Lung (tissue), 12 donors: Measurements from ENCODE around the gene EN1. TPM values are rescaled to one million over a fixed set of nuclear protein-coding genes. Genes with fewer than 3 reads are reported as not detected.

Experiments used
- ATAC-seq: fragments of 200-7000 bp; cut with Tn5 transposase; one replicate; pipeline ENCODE4 v1.9.1; 2020; ENCODE audit warnings: moderate number of reproducible peaks; ENCODE audit not compliant: insufficient read depth, low FRiP score
- DNase-seq, 3 donors: peaks; one replicate each; pipeline ENCODE4 v3.0.0-alpha.2; 2013 to 2017
- H3K27ac ChIP-seq, 2 donors: one replicate each; pipeline ENCODE4 v1.5.1; 2013; ENCODE audit warnings: mild to moderate bottlenecking in 2 of 2, moderate library complexity in 2 of 2, control low read depth in 1 of 2, inconsistent platforms in 1 of 2, low read depth in 1 of 2, low read length in 1 of 2
- H3K27me3 ChIP-seq, 3 donors: one replicate each; pipeline ENCODE4 v1.5.1; 2013; ENCODE audit warnings: low read length in 2 of 3; ENCODE audit not compliant: control insufficient read depth in 3 of 3, insufficient read depth in 3 of 3
- H3K36me3 ChIP-seq, 4 donors: one replicate each; pipeline ENCODE4 v1.5.1; 2013; ENCODE audit warnings: low read length in 4 of 4, mild to moderate bottlenecking in 1 of 4, moderate library complexity in 1 of 4; ENCODE audit not compliant: control insufficient read depth in 4 of 4, insufficient read depth in 4 of 4
- H3K4me1 ChIP-seq, 5 donors: one replicate each; pipeline ENCODE4 v1.5.1; 2013; ENCODE audit warnings: low read length in 5 of 5, mild to moderate bottlenecking in 2 of 5, moderate library complexity in 1 of 5; ENCODE audit not compliant: control insufficient read depth in 5 of 5, insufficient read depth in 5 of 5
- H3K4me3 ChIP-seq: one replicate; pipeline ENCODE4 v1.5.1; 2013; ENCODE audit warnings: mild to moderate bottlenecking, control low read depth, moderate library complexity
- H3K9ac ChIP-seq, 2 donors: one replicate each; pipeline ENCODE4 v1.5.1; 2013; ENCODE audit warnings: low read length in 2 of 2, control low read depth in 1 of 2; ENCODE audit not compliant: insufficient read depth in 1 of 2
- H3K9me3 ChIP-seq, 4 donors: one replicate each; pipeline ENCODE4 v1.5.1; 2013; ENCODE audit warnings: low read length in 3 of 4, mild to moderate bottlenecking in 1 of 4, moderate library complexity in 1 of 4; ENCODE audit not compliant: control insufficient read depth in 4 of 4, insufficient read depth in 3 of 4
- WGBS, 2 donors: extraction: QIAGEN DNeasy Blood & Tissue Kit; methylation state at CpG; one replicate each; pipeline ENCODE4 v1.1.7; 2013; 5-methylcytosine and 5-hydroxymethylcytosine counted together
- polyA plus RNA-seq, 2 donors: library from polyadenylated mRNA; stranded (reverse); fragments of 200-250 nt; gene quantifications; one replicate each; pipeline ENCODE4 v1.2.1, GENCODE V29; 2013
- total RNA-seq, 2 donors: library from RNA; depleted of rRNA in 1 of 2; stranded (reverse); fragments of >200 nt in 1 of 2; gene quantifications; one replicate each; pipeline ENCODE4 v1.2.1, GENCODE V29; 2014 to 2021
- TF ChIP-seq, protein P1 (sequence below): IDR thresholded peaks from 2 replicates; pipeline ENCODE4 v1.5.1; 2012; ENCODE audit warnings: mild to moderate bottlenecking; ENCODE audit errors: control extremely low read depth, extremely low read depth
- donor health status: control.
- donor health status: control.
- donor health status: Bipolar disorder and iron deficiency.
- donor health status: healthy.
- donor health status: DM: yes; HTN: yes; CAD: no.

The EN1 gene
- total and polyA plus RNA-seq, 4 donors: not detected

DNA sequence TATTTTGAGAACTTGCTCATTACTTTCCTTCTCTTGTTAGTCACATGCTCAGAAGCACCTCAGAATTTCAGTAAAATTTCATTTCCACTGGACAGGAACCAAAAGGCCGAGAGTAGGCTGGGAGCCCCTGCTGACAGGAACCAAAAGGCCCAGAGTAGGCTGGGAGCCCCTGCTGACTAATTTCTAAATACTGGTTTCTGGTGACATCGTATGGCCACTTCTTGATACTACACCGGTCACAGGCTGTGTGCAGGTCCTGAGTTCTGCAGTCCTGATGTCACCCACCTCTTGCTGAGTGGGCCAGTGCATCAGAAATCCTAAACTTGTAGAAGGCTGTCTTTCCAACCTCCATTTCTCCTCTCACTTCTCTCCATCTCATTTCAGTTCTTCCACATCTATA, 17.7 kb upstream of the EN1 start:
- TF ChIP-seq, protein P1, sequence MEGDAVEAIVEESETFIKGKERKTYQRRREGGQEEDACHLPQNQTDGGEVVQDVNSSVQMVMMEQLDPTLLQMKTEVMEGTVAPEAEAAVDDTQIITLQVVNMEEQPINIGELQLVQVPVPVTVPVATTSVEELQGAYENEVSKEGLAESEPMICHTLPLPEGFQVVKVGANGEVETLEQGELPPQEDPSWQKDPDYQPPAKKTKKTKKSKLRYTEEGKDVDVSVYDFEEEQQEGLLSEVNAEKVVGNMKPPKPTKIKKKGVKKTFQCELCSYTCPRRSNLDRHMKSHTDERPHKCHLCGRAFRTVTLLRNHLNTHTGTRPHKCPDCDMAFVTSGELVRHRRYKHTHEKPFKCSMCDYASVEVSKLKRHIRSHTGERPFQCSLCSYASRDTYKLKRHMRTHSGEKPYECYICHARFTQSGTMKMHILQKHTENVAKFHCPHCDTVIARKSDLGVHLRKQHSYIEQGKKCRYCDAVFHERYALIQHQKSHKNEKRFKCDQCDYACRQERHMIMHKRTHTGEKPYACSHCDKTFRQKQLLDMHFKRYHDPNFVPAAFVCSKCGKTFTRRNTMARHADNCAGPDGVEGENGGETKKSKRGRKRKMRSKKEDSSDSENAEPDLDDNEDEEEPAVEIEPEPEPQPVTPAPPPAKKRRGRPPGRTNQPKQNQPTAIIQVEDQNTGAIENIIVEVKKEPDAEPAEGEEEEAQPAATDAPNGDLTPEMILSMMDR: peak; percentile 20
- DNase-seq: peak in 2 of 3 donors; percentile 57 to 66
- Histone ChIP-seq H3K9ac (no peak overlapping the region), H3K27ac (no peak overlapping the region), H3K4me1 (no peaks in the 10 kb centered on the region), H3K4me3 (no peak overlapping the region), H3K27me3 (peaks cover 0 to 42% (median 27%) of the 10 kb centered on the region in 3 donors), H3K9me3 (peaks cover 0 to 2% (median 0%) of the 10 kb centered on the region in 4 donors), H3K36me3 (no peaks in the 10 kb centered on the region)
- ATAC-seq: no peak
- 0 to 6% methylated on average over 3 of the region's 3 CpGs for WGBS, 2 donors

DNA sequence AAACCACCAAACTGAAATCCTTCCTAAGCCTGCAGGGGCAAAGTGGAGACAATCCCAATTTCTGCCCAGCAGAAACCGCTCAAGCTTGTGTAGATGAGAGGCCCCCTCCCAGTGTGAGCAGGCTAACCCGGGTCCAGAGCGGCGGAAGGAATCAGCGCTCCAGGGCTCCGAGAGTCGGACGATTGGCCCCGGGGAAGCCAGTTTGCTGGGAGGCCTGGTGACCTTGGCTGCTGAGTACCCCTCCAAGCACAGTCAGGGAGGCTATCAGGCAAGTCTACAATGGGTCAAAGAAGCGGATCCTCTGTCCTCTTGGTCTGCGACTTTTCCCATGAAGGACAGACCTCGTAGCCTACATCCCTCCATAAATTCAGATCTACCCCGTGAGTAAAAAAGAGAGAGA, 16.8 kb upstream of the EN1 start:
- Histone ChIP-seq H3K9me3 (peaks cover 0 to 2% (median 0%) of the 10 kb centered on the region in 4 donors), H3K27ac (no peak overlapping the region), H3K27me3 (peaks cover 0 to 51% (median 36%) of the 10 kb centered on the region in 3 donors), H3K4me3 (no peak overlapping the region), H3K36me3 (no peaks in the 10 kb centered on the region), H3K9ac (no peak overlapping the region), H3K4me1 (no peaks in the 10 kb centered on the region)
- no peak for ATAC-seq
- 86 to 87% methylated on average over 13 of the region's 13 CpGs for WGBS, 2 donors
- TF ChIP-seq, protein P1: no peak
- no peak for DNase-seq

DNA sequence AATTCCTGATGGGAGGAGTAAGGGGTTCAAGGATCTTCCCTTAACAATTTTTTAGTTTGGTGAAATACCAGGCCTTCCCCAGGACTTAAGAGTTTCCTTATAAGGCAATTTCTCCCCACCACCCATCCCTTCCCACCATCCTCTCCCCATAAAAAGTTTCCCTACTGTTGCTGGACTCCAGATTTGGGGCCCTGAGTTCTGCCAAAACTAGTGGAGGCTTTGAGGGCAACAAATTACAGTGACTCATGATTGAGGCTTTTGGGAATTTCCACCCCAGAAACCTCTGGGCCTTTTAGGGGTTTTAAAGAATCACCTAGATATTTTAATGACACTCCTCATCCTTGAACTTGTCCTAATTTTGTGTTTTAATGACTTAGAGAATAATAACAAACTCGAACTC, 14.3 kb upstream of the EN1 start:
- TF ChIP-seq, protein P1: no peak
- ATAC-seq: no peak
- DNase-seq: no peak

DNA sequence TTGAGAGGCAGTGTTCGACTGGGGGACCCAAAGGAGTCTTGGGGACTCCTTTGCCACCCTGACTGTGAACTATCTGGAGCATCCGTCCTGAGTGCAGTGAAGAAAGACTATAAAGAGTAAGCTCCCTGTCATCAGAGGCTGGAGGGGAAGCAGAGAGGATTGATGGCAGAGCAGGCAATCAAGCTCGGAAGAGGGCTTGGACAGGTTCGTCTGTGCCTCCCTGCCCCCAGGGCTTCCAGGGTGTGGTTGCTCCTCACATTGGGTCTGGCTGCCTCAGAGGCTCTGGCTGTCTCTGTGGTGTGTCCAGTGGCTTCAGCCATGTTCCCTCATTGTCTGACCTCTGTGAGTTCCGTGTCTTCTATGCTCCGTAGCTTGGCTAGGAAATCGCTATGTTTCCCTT, 13.8 kb upstream of the EN1 start:
- 69 to 73% methylated on average over 7 of the region's 7 CpGs for WGBS, 2 donors
- Histone ChIP-seq H3K4me3 (no peak overlapping the region), H3K36me3 (no peaks in the 10 kb centered on the region), H3K9ac (no peak overlapping the region), H3K27ac (no peak overlapping the region), H3K9me3 (peaks cover 0 to 2% (median 0%) of the 10 kb centered on the region in 4 donors), H3K27me3 (peaks cover 15 to 80% (median 57%) of the 10 kb centered on the region in 3 donors), H3K4me1 (no peaks in the 10 kb centered on the region)
- DNase-seq: no peak
- TF ChIP-seq, protein P1: no peak
- no peak for ATAC-seq

More for the DNA sequence above, 14.3 kb upstream of the EN1 start:
- no peaks in the 10 kb centered on the region for H3K36me3 ChIP-seq
- no peaks in the 10 kb centered on the region for H3K4me1 ChIP-seq
- no peak overlapping the region for H3K9ac ChIP-seq
- H3K27me3 ChIP-seq: peaks cover 15 to 75% (median 52%) of the 10 kb centered on the region in 3 donors
- no peak overlapping the region for H3K27ac ChIP-seq
- H3K4me3 ChIP-seq: no peak overlapping the region
- WGBS, 2 donors: 60 to 72% methylated on average over 1 of the region's 1 CpG
- H3K9me3 ChIP-seq: peaks cover 0 to 2% (median 0%) of the 10 kb centered on the region in 4 donors
